Measurements from ENCODE around the gene PLD2.

Gene PLD2

GRCh38 chr17:4834681-4835020 is 27.7 kb downstream of the PLD2 start:
- TF ChIP-seq GATA2 (IDR thresholded peaks at IDR 0.05; ENCODE audit: low read depth, low read length) (no peak), GATA3 (IDR thresholded peaks at IDR 0.05; ENCODE audit: low read depth, low read length) (no peak)

GRCh38 chr17:4836221-4836620 is 29.3 kb downstream of the PLD2 start:
- TF ChIP-seq GATA3 (IDR thresholded peaks at IDR 0.05; ENCODE audit: low read depth, low read length) (no peak), GATA2 (IDR thresholded peaks at IDR 0.05; ENCODE audit: low read depth, low read length) (no peak)

- TF ChIP-seq GATA2 (IDR thresholded peaks at IDR 0.05; ENCODE audit: low read depth, low read length) (no peak), GATA3 (IDR thresholded peaks at IDR 0.05; ENCODE audit: low read depth, low read length) (no peak)
Observed at GRCh38 chr17:4837471-4838308, 30.7 kb downstream of the PLD2 start.

GRCh38 chr17:4838309-4838785 is 31.4 kb downstream of the PLD2 start:
- no peak for TF ChIP-seq GATA3 (IDR thresholded peaks at IDR 0.05; ENCODE audit: low read depth, low read length)
- TF ChIP-seq GATA2 (IDR thresholded peaks at IDR 0.05; ENCODE audit: low read depth, low read length): no peak

DNA sequence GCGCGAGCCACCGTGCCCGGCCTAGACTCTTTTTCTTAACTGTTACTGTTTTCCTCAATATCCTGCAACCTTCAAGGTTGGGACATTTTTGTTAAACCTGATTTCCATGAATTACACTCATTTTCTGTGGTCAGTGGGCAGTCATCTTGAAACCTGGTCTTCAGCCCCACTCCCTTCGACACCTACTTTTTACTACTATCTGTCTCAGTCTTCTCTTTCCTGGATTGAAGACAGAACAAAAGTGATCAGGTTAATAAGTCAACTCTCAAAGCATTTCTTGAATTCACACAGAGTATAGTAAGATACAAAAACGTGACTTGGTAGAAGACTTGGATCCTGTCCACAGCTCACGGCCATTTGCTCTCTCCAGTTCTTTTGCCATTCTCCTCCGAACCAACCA is 32.3 kb downstream of the PLD2 start:
- TF ChIP-seq GATA3 (IDR thresholded peaks at IDR 0.05; ENCODE audit: low read depth, low read length): no peak
- TF ChIP-seq GATA2 (IDR thresholded peaks at IDR 0.05; ENCODE audit: low read depth, low read length): no peak

DNA sequence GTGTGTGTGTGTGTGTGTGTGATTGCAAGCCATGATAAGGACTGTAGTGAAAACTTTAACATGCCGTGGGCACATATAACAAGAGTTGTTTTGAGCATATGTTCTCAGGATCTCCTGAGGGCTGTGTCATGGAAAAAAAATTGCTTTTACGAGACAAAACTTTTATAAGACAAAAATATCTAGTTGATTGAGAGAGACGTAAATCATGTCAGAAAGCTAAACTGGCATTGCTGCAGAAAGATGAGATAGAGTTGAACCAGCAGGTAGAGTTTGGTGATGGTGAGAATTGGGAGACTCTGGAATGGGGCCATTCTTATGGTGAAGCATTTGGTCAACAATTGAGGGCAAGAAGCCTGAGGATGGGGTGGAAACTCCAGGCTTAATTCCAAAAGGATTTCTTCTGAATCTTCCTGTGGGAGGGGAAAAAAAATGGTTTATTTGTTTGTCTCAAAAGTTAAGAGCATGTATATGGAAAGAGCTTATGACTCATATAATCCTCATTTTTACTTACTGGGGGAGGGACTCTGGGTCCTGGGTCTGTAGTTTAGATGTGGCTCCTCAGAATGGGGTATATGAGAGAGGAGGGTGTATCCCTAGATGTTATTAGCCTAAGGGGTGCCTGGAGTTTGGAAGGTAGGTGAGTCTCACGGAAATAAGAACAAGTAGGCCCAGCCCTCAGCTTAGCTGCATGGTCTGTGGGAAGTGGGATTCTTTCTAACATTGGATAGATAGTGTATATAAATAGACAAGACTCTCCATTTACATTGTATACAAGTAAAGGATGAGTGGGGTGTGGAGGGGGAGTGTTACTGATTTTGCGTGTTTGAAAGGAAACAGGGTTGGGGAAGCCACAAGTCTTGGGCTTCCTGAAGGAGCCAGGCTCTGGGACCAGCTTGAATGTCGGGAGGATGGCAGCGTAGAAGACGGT is 33.3 kb downstream of the PLD2 start:
- TF ChIP-seq GATA2 (IDR thresholded peaks at IDR 0.05; ENCODE audit: low read depth, low read length) (no peak), GATA3 (IDR thresholded peaks at IDR 0.05; ENCODE audit: low read depth, low read length) (no peak)

DNA sequence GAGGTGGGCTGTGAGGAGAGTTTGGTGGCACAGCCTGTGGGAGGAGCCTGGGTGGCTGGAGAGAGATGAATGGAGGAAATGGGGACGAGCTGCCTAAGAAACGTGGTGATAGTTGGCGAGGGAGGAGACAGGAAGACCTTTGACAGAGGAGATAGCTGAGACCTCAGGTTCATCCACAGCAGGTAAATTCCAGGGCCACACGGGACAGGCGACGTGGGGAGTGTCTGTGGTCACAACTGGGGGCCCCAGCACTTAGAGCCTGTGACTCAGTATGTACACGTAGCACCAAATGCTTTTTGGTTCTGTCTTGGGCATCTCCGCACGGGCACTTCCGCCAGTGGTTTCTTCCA is 33.9 kb downstream of the PLD2 start:
- TF ChIP-seq GATA3 (IDR thresholded peaks at IDR 0.05; ENCODE audit: low read depth, low read length): no peak
- TF ChIP-seq GATA2 (IDR thresholded peaks at IDR 0.05; ENCODE audit: low read depth, low read length): no peak

- no peak for TF ChIP-seq GATA3 (IDR thresholded peaks at IDR 0.05; ENCODE audit: low read depth, low read length)
- no peak for TF ChIP-seq GATA2 (IDR thresholded peaks at IDR 0.05; ENCODE audit: low read depth, low read length)
Observed at GRCh38 chr17:4842376-4842775, 35.4 kb downstream of the PLD2 start.

GRCh38 chr17:4843321-4844000 is 36.5 kb downstream of the PLD2 start:
- TF ChIP-seq GATA3 (IDR thresholded peaks at IDR 0.05; ENCODE audit: low read depth, low read length) (no peak), GATA2 (IDR thresholded peaks at IDR 0.05; ENCODE audit: low read depth, low read length) (no peak)

GRCh38 chr17:4845118-4845517 is 38.2 kb downstream of the PLD2 start:
- no peak for TF ChIP-seq GATA3 (IDR thresholded peaks at IDR 0.05; ENCODE audit: low read depth, low read length)
- no peak for TF ChIP-seq GATA2 (IDR thresholded peaks at IDR 0.05; ENCODE audit: low read depth, low read length)

DNA sequence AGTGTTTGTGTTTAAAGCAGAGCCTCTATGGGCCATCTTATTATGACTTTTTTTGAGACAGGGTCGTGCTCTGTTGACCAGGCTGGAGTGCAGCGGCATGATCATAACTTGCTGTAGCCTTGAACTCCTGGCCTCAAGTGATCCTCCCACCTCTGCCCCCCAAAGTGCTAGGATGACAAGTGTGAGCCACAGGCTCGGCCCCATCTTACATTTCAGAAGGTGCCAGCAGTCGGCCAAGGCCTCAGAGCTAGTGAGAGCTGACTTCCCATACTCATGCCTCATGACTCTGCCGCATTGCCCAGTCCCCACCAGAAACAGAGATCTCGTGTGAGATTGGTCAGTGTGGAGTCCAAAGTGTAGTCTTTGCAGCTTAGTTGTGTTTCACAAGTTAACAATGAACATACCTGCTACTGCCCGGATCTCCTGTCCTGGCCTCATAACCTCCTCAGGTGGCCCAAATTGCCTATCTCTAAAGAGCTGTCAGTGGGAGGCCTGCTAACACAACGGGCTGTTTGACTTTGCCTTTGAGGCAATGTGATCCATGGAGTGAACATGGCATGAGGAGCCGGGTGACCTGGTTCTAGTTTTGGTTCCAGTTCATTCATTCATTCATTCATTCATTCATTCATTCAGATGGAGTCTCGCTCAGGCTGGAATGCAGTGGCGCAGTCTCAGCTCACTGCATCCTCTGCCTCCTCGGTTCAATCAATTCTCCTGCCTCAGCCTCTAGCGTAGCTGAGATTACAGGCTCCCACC is 39.9 kb downstream of the PLD2 start:
- TF ChIP-seq GATA2 (IDR thresholded peaks at IDR 0.05; ENCODE audit: low read depth, low read length): no peak
- no peak for TF ChIP-seq GATA3 (IDR thresholded peaks at IDR 0.05; ENCODE audit: low read depth, low read length)

DNA sequence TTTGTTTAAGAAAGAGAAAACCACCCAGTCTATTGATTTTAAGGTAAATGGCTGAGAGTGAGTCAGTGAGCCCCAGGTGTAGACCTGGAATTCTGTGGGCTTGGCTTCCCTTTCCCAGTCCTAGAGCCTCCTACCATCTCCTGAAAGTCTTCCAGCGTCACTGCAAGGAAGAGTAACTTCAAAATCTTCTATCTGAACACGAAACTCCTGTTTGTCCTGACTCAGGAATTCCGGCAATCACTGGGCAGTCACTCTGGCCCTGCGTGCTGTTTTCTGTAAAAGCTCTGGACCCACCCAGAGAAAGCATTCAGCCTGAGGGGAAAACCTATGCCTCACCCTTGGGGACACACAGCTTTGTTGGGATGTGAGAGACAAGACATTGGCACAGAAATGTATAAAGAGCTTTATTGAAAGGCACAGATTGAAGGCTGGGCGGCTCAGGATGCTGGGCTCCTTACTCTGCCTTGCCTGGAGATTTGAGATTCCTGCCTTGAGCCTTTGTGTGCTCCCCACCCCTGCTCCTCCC is 42.1 kb downstream of the PLD2 start:
- TF ChIP-seq GATA2 (IDR thresholded peaks at IDR 0.05; ENCODE audit: low read depth, low read length) (no peak), GATA3 (IDR thresholded peaks at IDR 0.05; ENCODE audit: low read depth, low read length) (no peak)

DNA sequence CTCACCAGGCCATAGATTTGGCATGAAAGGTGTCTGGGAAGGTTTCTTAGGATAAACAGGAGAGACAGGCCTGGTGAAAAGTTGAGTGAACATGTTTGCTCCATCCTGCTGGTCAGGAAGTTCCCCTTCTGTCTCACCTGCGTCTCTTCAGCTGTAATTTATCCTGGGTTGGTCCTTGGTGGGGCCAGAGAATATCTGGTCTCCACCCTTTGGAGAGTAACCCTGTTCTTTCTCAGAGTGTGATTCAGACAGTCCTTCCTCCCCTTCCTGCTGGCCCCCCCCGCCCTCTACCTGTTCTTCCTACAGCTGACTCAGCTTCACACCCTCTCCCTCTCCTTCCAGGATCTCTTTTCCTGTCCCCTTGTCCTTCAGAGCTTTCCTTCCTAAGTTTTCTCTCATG is 43.3 kb downstream of the PLD2 start:
- no peak for TF ChIP-seq GATA2 (IDR thresholded peaks at IDR 0.05; ENCODE audit: low read depth, low read length)
- TF ChIP-seq GATA3 (IDR thresholded peaks at IDR 0.05; ENCODE audit: low read depth, low read length): no peak

Data from SH-SY5Y (cell line).